GM19035 (cell line): Measurements from ENCODE around the gene ADAMTS17.
"Not testable (repeated sequence)": the region's sequence is repeated elsewhere in the genome, so short reads cannot be mapped to it uniquely, and the experiment has no call there.

ENCODE experiments used
- ATAC-seq: cut with Tn5 transposase; IDR thresholded peaks from one replicate; pipeline ENCODE4 v1.9.1; 2021; ENCODE audit not compliant: unreplicated experiment

The ADAMTS17 gene

DNA sequence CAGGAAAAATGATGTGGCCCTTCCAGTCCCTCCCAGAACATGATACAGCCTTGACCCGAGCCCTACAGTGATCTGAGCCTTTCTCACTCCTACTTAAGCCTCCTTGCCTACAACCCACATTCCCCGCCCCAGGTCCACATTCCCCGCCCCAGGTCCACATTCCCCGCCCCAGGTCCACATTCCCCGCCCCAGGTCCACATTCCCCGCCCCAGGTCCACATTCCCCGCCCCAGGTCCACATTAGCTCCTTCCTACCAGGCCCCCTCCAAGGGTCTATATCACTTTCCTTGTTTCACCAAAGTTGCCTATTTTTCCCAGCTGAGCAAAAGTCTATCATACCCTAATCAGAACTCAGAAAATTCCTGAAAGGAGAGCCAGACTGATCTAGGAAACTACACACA lies 2.3 kb downstream of the ADAMTS17 start:
- not testable (repeated sequence) for ATAC-seq

DNA sequence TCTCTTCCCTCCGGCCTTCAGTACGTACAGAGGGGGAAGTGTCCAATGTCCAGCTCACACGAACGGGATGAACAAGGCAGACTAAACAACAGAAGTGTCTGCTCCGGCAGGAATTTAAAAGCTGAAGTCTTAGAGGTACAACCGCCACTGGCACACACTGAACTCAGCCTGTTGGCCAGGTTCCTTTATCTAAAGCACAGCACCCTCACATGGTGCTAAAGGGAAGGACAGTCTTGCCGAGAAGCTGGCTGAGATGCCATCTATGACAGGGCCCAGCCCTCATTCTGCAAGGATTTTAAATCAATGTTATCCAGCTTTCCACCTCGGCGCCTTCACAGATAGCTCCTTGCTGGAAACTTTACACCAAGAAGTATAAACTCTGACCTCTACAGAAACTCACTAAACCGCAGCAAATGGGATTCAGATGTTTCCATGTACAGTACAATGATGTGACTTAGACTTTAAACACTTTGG lies 2.8 kb downstream of the ADAMTS17 start:
- ATAC-seq: no peak

DNA sequence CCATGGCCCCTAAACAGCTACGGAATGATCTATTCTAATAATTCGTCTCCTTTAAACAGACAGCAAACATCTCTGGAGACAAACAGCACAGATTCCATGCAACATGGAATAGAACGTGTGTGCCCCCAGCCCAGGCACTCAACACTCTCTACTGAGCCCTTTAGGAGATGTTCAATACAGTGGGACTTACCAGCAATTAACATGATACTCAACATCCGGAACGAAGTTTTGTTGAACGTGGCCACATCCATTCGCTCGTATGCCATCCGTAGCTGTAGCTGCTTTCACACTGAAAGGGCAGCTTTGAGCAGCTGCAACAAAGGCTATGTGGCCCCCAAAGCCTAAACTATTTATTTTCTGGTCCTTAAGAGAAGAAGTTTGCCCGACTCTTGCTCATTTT lies 3.5 kb downstream of the ADAMTS17 start:
- ATAC-seq: no peak

DNA sequence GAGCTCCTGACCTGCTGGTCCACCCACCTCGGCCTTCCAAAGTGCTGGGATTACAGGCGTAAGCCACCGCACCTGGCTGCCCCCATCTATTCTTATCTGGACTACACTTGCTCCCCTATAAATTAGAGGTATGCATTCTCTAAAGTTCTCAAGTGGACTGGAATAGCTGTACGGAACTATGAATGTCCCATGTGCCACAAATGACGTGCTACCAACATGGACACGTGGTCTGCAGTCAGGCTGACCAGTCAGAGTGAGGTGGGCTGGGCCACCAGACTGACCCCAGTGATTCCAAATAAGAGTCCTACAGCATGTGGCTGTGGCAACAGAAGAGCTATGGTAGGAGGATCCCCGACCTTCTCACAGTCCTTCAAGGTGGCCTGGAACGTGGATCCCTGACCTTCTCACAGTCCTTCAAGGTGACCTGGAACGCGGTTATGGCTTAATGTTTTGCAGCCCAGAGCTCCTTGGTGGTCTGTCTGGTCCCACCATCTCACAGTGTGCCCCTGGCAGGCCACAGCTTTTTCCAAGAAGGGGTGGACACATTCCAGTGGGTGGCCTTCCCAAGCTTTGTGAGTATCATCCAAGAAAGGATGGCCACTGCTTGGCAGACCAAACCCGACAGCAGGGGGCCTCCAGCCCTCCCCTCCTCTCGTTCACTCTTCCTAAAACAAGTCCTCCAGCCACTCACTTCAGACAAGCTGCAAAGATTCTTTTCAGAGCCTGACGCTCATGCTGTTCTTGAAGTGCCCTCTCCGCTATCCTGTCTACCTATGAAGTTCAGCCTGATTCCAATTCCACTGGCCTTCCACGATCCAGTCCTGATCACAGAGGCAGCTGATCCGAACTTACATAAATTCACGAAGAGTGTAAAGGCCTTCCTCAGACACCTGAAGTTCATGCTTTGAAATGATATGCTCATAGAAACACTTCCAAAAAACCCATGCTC lies 4.4 kb downstream of the ADAMTS17 start:
- ATAC-seq: no peak

DNA sequence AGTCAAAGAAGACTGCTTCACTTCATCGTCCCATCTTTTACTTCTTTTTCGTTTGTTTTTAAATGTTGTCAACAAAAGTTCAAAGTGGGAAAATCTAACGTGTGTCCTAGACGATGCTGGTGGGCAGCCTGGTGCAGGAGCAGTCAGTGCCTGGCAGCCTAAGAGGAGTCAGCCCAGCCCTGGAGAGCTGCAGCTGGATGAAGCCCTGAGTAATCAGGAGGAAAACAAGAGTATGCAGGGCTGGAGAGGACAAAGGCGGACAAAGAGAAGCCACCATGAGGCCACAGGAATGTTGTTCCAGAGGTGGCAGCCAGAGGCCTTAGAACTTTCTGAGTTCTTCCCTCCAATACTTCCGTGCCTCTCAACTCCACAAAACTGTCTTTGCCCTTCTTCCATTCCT lies 5.7 kb downstream of the ADAMTS17 start:
- no peak for ATAC-seq

DNA sequence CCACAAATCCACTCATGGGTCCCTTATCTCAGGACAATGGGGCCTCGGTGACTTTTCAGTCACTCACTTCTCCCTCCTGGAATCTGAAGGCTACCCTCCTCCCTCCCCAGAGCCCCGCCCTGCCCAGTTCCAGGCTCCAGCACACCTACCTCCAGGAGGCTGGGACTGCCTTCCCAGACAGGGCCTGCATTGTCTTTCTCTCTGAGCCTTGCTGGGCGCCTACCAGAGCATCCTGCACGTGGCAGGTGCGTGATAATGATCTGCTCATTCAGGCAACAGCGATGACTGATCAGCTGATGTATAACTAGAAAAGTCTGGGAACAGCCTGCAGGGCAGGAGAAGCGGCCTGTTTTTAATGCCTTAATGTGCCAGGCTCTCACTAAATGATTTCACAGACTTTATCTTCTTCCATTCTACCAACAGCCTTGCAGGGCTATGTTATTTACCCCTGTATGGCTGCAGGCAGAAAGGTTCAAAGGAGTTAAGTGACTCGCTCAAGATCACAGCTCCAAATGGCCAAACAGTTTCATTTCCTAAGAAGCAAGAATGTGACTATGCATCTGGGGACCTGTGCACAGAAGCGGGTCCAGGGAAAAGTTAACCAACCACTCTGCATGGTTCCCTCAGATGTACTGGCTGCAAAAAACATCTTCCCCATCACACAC lies 6.3 kb downstream of the ADAMTS17 start:
- ATAC-seq: no peak

DNA sequence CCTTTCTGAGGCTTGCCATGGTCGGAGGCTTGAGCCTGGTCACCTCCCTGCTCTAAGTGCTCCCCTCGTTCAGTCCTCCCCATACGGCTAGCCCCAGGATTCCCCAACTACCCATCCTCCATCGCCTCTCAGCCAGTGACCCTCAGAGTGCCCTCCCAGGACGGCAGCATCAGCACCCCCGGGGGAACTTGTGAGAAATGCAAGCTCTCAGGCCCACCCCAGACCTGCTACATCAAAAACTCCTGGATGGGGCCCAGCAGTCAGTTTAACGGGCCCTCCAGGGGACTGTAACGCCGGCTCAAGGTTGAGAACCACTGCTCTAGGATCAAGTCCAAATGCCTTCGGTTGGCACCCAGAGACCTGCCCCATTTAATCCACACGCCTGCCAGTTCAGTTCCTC lies 6.9 kb downstream of the ADAMTS17 start:
- ATAC-seq: no peak

DNA sequence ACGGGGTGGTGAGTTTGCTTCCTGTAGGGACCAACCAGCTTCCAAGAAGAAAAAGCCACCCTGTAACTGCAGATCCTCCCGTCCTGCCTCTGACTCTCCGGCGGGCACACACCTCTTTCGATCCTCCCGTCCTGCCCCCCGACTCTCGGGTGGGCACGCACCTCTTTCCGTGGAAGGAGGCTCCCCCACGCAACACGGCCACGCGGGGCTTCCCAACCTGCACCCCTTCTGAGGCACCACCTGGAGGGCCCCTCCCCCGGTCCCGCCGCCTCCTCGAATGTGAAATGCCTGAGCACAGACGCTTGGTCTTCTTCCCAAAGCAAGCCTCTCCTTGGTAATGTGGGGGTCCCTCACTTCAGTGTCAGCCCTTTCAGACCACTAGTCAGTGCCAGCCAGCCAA lies 7.3 kb downstream of the ADAMTS17 start:
- ATAC-seq: no peak

DNA sequence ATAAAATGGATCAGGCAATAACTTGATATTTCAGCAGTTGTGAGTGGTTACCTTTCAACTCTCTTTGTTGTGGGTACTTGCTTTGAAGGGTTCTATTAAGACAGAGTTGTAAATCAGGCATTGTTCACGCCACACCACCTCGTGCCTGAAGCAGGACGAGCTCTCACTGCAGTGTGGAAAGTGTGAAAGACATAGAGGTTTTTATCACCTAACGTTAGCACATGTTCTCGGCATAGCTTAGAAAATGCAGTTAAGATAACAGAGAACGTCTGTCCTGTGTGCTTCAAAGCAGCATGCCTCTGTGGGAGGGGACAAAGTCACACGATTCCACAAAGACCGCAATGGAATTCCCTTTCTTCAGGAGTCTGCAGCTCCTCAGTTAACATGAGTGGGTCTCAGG lies 7.8 kb downstream of the ADAMTS17 start:
- no peak for ATAC-seq

DNA sequence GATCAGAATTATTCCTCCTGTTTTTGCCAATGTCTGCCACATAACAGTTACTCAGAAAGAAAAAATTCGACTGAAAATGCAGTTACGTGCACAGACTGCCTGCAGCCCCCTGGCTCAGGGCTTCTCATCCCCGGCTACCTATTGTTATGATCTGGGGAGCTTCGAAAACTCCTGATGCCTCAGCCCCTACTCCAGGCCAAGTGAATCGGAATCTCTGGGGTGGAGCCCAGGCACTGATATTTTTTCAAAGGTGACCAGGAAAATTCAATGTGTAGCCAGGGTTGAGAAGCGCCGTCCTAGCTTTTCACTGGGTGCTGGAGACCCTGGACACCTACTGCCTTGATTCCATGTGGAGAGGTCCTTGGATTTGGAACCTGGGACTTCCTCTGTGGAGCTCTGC lies 8.5 kb downstream of the ADAMTS17 start:
- ATAC-seq: no peak

DNA sequence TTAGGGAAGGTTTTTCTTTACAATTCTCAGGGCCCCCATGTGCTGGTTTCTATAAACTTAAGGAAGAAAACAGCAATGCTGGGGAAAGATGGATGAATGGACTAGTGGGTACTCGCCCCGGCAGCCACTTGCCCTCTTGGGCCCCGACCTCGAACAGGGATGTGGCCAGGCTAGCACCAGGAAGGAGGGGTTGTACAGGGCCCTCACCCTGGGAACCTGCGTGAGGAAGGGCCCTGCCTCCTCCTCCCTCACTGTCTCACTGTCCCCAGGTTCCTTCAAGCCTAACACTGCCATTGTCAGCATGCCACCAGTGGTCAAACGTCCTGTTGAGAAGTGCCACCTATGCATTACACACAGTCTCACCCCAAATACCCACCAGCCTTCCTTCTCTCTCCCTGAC lies 9.1 kb downstream of the ADAMTS17 start:
- no peak for ATAC-seq

DNA sequence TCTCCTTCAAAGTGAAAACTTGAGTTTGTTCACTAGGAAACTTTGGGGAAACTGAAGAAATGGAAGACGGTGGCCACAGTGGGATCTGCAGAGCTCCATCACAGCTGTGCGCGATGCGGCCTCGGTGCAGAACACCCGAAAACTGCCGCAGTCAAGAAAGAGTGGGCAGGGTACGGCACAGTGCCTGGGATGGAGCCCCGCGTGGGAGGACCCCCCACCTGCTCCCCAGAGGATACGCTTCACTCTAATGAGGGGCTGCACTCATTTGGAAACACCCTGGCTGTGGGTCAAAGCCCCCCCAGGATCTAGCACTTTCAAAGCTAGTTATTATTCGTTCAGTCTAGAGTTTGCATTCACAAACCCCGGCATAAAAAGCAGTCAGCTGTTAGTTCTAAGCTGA lies 9.5 kb downstream of the ADAMTS17 start:
- ATAC-seq: no peak

DNA sequence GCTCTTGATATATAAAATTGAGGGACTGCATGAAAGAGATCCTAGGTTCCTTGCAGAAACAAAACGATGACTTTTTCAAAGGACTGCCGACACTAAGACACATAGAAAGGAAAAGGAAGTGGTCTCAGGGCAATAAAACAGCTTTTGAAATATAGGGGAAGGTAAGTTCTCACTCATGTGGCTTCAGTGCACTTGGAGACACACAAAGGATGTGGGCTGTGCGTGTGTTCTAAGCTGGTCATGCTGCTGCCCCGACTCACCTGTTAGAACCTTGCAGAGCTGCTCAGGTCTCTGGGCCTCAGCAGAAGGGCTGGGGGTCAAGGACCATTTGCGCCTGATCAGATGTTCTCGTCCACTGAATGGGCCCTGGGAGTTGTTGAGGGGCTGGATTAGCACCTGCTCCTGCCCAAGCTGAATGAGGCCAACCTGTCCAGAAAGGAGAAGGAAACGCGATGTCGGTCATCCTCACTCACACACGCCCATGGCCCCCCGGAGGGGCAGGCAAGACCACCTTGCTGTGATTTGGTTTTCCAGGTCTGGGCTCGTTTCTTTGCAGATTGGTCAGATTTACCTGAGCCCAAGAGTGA lies 11.1 kb downstream of the ADAMTS17 start:
- no peak for ATAC-seq

DNA sequence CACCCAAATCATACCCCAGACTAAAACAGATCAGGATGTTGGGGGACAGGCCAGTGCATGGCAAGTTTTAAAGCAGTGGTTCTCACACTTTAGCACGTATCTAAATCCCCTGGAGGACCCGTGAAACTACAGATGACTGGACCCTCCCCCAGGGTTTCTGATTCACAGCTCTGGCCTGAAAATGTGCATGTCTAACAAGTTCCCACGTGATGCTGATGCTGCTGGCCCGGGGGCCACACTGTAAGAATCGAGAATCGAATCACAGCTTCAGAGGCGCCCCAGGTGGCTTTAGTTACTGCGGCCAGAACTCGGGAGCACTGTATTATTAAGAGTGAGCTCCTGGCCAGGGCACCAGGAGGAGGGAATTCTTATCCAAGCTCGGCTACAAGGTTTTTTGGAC lies 11.6 kb downstream of the ADAMTS17 start:
- ATAC-seq: no peak

DNA sequence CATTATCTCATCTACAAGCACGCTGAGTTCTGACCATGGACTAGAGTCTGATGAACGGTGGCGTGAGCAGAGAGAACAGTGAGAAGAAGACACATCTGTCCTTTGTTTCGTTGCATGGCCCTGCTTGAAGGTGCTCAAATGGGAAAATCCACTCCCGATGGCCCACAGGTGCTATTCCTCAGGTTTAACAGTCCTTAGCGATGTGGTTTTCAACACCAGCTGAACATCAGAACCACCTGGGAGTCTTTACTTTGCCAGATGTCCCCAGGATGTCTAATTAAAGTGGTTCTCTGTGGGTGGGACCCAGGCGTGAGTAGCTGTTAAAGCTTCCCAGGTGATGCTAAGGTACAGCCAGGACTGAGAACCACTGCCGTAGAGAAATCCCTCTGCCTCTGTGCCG lies 13.0 kb downstream of the ADAMTS17 start:
- no peak for ATAC-seq

DNA sequence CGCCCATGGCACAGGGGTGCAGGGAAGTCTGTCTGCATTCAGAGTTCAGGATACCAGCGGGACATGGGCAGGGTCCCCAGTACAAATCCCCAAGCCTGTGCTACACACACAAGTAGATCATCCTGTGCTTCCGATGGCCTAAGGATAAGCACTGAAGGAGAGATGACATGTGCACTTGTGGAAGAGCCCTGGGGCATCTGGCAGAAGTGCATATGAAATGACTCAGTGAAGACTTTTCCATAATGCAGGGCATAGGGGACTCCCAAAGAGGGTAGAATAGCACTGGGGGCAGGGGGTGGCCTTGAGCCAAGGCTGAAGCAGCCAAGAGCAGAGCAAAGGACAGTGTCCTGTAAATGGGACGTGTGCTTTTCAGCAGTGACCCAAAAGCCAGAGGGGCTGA lies 22.9 kb downstream of the ADAMTS17 start:
- no peak for ATAC-seq

DNA sequence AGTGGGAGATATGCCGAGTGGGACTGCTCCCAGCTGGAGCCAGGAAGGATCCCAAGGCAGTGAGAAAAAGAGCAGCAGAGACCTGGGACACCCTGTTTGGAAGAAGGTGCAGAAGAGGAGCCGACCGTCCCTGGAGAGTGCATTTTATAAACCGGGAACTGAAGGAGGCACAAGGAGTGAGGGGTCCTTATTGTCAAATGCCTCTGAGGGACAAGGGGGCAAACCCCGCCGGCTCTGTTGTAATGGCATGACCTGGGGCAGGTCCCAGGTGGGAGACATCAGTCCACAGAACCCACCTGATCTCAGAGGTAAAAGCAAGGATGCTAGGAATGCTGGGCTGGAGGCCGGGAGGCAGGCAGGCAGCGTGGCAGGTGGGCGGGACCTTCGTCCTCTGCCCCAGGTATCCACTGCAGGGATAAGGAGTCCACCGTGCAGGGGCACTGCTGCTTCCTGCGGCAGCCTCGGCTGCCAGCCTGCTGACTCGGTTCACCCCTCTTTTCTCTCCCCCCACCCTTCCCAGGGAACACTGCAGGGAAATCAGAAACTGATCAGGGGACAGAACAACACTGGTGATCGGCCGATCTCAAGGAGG lies 26.9 kb downstream of the ADAMTS17 start:
- no peak for ATAC-seq

DNA sequence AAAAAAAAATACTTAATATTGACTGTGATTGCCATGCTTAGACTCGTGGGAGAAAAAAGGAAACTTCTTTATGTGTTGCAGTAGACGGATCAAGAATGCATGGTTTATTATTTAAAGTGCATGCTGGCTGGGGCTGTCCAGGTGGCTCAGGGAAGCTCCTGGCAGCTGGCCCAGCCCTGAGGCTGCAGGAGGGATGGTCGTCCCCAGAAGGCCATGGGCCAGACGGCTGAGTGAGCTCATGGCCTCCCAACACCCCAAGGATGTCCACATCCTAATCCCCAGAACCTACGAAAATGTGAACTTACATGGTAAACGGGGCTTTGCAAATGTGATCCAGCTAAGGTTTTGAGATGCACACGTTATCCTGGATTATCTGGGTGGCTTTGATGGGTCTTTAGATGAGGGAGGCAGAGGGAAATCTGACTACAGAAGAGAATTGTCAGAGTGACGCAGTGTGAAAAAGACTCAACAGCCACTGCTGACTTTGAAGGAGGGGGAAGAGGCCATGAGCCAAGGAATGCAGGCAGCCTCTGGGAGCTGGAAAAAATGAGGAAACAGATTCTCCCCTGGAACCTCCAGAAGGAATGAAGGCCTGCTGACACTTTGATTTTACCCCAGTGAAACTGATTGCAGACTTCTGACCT lies 29.8 kb downstream of the ADAMTS17 start:
- ATAC-seq: no peak

DNA sequence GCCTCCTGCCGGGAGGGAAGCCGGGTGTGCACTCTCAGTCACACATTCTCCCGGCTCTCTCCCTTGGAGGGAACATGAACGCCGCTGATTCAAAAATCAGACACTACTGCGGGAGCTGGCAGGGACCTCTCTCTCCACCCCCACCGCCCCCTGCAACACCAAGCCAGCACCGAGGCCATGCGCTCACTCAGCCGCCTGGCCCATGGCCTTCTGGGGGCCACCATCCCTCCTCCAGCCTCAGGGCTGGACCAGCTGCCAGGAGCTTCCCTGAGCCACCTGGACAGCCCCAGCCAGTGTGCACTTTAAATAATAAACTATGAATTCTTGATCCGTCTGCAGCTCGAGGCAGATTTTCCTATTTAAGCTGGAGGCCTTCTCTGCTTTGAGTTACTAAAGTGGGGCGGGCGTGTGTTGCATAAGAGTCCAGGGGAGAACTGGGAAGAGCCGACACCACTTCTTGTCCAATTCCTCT lies 30.6 kb downstream of the ADAMTS17 start:
- ATAC-seq: no peak

DNA sequence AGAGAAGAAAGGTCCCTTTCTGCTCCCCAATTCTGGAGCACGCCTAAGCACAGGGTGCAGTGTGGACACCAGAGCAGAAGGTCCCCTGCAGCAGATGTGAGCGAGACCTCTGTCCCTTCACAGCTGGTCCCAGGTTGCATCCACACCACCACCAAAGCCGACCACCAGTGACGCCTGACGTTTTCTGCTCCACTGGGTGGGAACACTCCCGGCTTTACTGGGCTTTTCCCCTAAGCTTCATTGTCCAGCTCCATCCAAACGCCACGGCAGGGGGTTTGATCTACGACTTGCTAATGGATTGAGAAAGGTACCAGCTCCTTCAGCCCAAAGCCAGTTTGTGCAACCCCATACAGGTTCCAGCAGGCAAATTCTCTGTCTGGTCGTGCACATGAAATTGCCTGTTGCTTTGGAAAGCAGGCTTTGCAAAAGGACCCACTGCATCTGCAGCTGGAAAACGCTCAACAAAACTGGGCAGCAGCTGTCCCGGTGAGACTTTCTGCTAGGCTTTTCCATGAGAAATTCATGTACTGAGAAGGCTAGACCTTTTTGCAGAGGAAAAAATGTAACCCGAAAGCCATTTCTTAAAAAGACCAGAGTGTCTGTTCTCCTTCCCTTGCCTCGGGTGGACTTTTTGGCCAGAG lies 31.1 kb downstream of the ADAMTS17 start:
- ATAC-seq: no peak

DNA sequence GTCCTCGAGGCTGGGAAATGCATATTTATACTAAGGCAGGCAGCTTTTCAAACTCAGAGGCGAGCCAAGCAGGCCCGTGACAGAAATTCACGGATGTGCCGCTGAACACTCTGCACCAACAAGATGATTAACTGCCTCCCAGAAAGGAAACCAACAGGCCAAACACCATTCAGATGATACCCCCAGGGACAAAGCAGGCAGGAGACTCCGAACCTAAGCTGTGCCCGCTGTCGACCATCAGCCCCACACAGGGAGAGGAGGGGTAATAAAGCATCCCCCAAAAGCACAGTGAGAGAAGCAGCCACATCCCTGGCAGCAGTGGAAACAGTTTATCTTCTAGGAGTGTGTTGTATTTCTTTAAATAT lies 31.8 kb downstream of the ADAMTS17 start:
- ATAC-seq: no peak
